ENCODE measurements around the gene PLEKHA5.

GRCh38 chr12:19107750-19108149, 21.8 kb upstream of the PLEKHA5 start:
- no peak for TF ChIP-seq CTCF (IDR thresholded peaks at IDR 0.05)
- no peak for TF ChIP-seq POLR2A (IDR thresholded peaks at IDR 0.05)

Data from body of pancreas (tissue), 4 donors.